ENCODE measurements around the gene C1orf94. TPM values are rescaled to one million over a fixed set of nuclear protein-coding genes. Genes with fewer than 3 reads are reported as not detected.

The C1orf94 gene
- total and polyA plus RNA-seq, 2 experiments from 2014 or later = 4.3 to 5.3 TPM

- Histone ChIP-seq H4K20me1 (replicated peaks; ENCODE audit: insufficient read depth) (peaks cover 17% of the 10 kb centered on the region), H3K36me3 (ENCODE audit: insufficient read depth) (no peaks in the 10 kb centered on the region), H3K79me2 (replicated peaks; ENCODE audit: insufficient read depth) (peaks cover 63% of the 10 kb centered on the region), H3K4me3 (peak overlapping the region; percentile 91), H2AFZ (peak overlapping the region; percentile 76; the same call in 1 of the 2 replicates), H3K4me2 (peak overlapping the region; percentile 99), H3F3A (replicated peaks; ENCODE audit: low read depth) (0 out of 2 replicates have a peak, but pooled peaks cover 8% of the 10 kb centered on the region), H3K27ac (ENCODE audit: low read depth) (peak overlapping the region; percentile 87; the same call in 1 of the 2 replicates), H3K4me1 (ENCODE audit: insufficient read depth) (peaks cover 39% of the 10 kb centered on the region), H3K27me3 (ENCODE audit: insufficient read depth) (peaks cover 5% of the 10 kb centered on the region; the same call in 1 of the 2 replicates), H3K9me2 (ENCODE audit: insufficient read depth) (no peaks in the 10 kb centered on the region)
- no peak overlapping the region for H3K27ac Mint-ChIP-seq
- H3K4me3 Mint-ChIP-seq = peak overlapping the region; percentile 93
- no peaks in the 10 kb centered on the region for H3K9me3 Mint-ChIP-seq
- peaks cover 20% of the 10 kb centered on the region for H3K36me3 Mint-ChIP-seq (ENCODE audit: low read depth)
- peaks cover 30% of the 10 kb centered on the region for H3K4me1 Mint-ChIP-seq
- ATAC-seq (peak; percentile 5), DNase-seq (ENCODE audit: low spot score) (peak; percentile 72)
- H3K27me3 Mint-ChIP-seq (ENCODE audit: insufficient read depth, low read depth, poor library complexity) = peaks cover 8% of the 10 kb centered on the region
- TF ChIP-seq POLR2AphosphoS5 (IDR thresholded peaks at IDR 0.05; ENCODE audit: low read depth) (no peak), ZNF114 (CRISPR knock-in tag; IDR thresholded peaks at IDR 0.05) (no peak), STAT1 (IDR thresholded peaks at IDR 0.05; ENCODE audit: unreplicated experiment) (no peak), ETS1 (IDR thresholded peaks at IDR 0.05) (no peak), CREB1 (CRISPR knock-in tag; IDR thresholded peaks at IDR 0.05; ENCODE audit: low read depth) (no peak), EZH2phosphoT487 (IDR thresholded peaks at IDR 0.05; ENCODE audit: unreplicated experiment) (no peak), JUNB (IDR thresholded peaks at IDR 0.05; ENCODE audit: unreplicated experiment) (no peak), ZNF331 (CRISPR knock-in tag; IDR thresholded peaks at IDR 0.05; ENCODE audit: low read depth) (no peak)
- TF ChIP-seq, protein P1, sequence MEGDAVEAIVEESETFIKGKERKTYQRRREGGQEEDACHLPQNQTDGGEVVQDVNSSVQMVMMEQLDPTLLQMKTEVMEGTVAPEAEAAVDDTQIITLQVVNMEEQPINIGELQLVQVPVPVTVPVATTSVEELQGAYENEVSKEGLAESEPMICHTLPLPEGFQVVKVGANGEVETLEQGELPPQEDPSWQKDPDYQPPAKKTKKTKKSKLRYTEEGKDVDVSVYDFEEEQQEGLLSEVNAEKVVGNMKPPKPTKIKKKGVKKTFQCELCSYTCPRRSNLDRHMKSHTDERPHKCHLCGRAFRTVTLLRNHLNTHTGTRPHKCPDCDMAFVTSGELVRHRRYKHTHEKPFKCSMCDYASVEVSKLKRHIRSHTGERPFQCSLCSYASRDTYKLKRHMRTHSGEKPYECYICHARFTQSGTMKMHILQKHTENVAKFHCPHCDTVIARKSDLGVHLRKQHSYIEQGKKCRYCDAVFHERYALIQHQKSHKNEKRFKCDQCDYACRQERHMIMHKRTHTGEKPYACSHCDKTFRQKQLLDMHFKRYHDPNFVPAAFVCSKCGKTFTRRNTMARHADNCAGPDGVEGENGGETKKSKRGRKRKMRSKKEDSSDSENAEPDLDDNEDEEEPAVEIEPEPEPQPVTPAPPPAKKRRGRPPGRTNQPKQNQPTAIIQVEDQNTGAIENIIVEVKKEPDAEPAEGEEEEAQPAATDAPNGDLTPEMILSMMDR (conservative IDR thresholded peaks at IDR 0.05; ENCODE audit: low read depth in 2 of 2) = no peak
- TF ChIP-seq, protein P2, sequence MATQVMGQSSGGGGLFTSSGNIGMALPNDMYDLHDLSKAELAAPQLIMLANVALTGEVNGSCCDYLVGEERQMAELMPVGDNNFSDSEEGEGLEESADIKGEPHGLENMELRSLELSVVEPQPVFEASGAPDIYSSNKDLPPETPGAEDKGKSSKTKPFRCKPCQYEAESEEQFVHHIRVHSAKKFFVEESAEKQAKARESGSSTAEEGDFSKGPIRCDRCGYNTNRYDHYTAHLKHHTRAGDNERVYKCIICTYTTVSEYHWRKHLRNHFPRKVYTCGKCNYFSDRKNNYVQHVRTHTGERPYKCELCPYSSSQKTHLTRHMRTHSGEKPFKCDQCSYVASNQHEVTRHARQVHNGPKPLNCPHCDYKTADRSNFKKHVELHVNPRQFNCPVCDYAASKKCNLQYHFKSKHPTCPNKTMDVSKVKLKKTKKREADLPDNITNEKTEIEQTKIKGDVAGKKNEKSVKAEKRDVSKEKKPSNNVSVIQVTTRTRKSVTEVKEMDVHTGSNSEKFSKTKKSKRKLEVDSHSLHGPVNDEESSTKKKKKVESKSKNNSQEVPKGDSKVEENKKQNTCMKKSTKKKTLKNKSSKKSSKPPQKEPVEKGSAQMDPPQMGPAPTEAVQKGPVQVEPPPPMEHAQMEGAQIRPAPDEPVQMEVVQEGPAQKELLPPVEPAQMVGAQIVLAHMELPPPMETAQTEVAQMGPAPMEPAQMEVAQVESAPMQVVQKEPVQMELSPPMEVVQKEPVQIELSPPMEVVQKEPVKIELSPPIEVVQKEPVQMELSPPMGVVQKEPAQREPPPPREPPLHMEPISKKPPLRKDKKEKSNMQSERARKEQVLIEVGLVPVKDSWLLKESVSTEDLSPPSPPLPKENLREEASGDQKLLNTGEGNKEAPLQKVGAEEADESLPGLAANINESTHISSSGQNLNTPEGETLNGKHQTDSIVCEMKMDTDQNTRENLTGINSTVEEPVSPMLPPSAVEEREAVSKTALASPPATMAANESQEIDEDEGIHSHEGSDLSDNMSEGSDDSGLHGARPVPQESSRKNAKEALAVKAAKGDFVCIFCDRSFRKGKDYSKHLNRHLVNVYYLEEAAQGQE (IDR thresholded peaks at IDR 0.05; ENCODE audit: unreplicated experiment) = no peak
Measured at GRCh38 chr1:34163792-34164731, 12.6 kb upstream of the C1orf94 start.

All from GM23338 (cell line).